Measurements from ENCODE around the gene TCF25. TPM values are rescaled to one million over a fixed set of nuclear protein-coding genes. Genes with fewer than 3 reads are reported as not detected.

The TCF25 gene
- total RNA-seq, 1 experiment from 2014 or later = 155 TPM

- H3K27ac Mint-ChIP-seq = no peak overlapping the region
- no peaks in the 10 kb centered on the region for H3K36me3 Mint-ChIP-seq
- POLR2A ChIA-PET = no interaction called here
- no peak overlapping the region for H3K4me3 Mint-ChIP-seq
- CTCF ChIA-PET = interaction anchor here (1.1 to 2.4 kb wide), 2 partner anchors 42 to 107 kb away, joined by 3 to 22 read pairs; partner anchors contain the start of gene FANCA
- H3K27me3 Mint-ChIP-seq (ENCODE audit: low read depth) = no peaks in the 10 kb centered on the region
- DNase-seq (ENCODE audit: low spot score) (no peak), ATAC-seq (no peak)
- TF ChIP-seq GABPB1 (CRISPR knock-in tag; IDR thresholded peaks at IDR 0.05) = no peak
- TF ChIP-seq ZNF671 (CRISPR knock-in tag; IDR thresholded peaks at IDR 0.05) = no peak
- TF ChIP-seq RORB (CRISPR knock-in tag; IDR thresholded peaks at IDR 0.05) = no peak
- no peak for TF ChIP-seq CDX4 (CRISPR knock-in tag; IDR thresholded peaks at IDR 0.05; ENCODE audit: borderline replicate concordance)
- no peak for TF ChIP-seq NFYB (CRISPR knock-in tag; conservative IDR thresholded peaks at IDR 0.05; ENCODE audit: low read depth)
- no peak for TF ChIP-seq ZNF396 (CRISPR knock-in tag; IDR thresholded peaks at IDR 0.05; ENCODE audit: borderline replicate concordance)
- no peak for TF ChIP-seq SMAD4 (CRISPR knock-in tag; IDR thresholded peaks at IDR 0.05)
- TF ChIP-seq ARID4B (CRISPR knock-in tag; IDR thresholded peaks at IDR 0.05; ENCODE audit: borderline replicate concordance) = no peak
- no peaks in the 10 kb centered on the region for H3K9me3 Mint-ChIP-seq
- no peaks in the 10 kb centered on the region for H3K4me1 Mint-ChIP-seq
Observed at GRCh38 chr16:89858973-89859614, 14.3 kb upstream of the TCF25 start.

DNA sequence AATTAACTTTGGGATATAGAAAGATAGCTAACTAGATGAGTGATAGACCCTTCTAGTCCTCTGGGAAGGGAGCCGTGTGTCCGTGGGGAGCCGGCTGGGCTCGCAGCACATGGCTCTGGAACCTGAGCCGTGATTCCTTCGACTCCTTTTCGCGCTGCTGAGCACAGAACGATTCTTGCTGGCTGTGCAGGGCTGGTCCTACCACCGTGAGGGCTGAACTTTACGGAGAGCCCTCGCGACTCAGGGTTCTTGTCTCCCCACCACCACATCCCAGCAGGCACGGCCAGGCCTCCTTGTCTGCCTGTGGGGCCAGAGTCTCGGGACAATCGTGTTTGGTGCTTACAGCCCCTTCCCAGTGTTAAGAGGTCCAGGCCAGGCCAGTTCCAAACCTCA lies 13.8 kb upstream of the TCF25 start:
- H3K27me3 Mint-ChIP-seq (ENCODE audit: low read depth) = no peaks in the 10 kb centered on the region
- no peak for DNase-seq (ENCODE audit: low spot score)
- CTCF ChIA-PET = interaction anchor here (1.1 to 2.4 kb wide), 10 partner anchors 8 to 218 kb away, joined by 3 to 22 read pairs (median 6); partner anchors contain the start of genes FANCA and TCF25
- no peak overlapping the region for H3K4me3 Mint-ChIP-seq
- peaks cover 3% of the 10 kb centered on the region for H3K36me3 Mint-ChIP-seq
- H3K9me3 Mint-ChIP-seq = no peaks in the 10 kb centered on the region
- no peak for ATAC-seq
- POLR2A ChIA-PET = no interaction called here
- no peak overlapping the region for H3K27ac Mint-ChIP-seq
- no peak for TF ChIP-seq ETV6 (CRISPR knock-in tag; IDR thresholded peaks at IDR 0.05)
- TF ChIP-seq RORB (CRISPR knock-in tag; IDR thresholded peaks at IDR 0.05) = no peak
- TF ChIP-seq, protein P1, sequence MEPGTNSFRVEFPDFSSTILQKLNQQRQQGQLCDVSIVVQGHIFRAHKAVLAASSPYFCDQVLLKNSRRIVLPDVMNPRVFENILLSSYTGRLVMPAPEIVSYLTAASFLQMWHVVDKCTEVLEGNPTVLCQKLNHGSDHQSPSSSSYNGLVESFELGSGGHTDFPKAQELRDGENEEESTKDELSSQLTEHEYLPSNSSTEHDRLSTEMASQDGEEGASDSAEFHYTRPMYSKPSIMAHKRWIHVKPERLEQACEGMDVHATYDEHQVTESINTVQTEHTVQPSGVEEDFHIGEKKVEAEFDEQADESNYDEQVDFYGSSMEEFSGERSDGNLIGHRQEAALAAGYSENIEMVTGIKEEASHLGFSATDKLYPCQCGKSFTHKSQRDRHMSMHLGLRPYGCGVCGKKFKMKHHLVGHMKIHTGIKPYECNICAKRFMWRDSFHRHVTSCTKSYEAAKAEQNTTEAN (CRISPR knock-in tag; IDR thresholded peaks at IDR 0.05) = no peak
- TF ChIP-seq PRRX2 (CRISPR knock-in tag; IDR thresholded peaks at IDR 0.05) = no peak
- TF ChIP-seq, protein P2, sequence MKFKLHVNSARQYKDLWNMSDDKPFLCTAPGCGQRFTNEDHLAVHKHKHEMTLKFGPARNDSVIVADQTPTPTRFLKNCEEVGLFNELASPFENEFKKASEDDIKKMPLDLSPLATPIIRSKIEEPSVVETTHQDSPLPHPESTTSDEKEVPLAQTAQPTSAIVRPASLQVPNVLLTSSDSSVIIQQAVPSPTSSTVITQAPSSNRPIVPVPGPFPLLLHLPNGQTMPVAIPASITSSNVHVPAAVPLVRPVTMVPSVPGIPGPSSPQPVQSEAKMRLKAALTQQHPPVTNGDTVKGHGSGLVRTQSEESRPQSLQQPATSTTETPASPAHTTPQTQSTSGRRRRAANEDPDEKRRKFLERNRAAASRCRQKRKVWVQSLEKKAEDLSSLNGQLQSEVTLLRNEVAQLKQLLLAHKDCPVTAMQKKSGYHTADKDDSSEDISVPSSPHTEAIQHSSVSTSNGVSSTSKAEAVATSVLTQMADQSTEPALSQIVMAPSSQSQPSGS (CRISPR knock-in tag; IDR thresholded peaks at IDR 0.05; ENCODE audit: borderline replicate concordance, low read depth) = no peak
- no peaks in the 10 kb centered on the region for H3K4me1 Mint-ChIP-seq

DNA sequence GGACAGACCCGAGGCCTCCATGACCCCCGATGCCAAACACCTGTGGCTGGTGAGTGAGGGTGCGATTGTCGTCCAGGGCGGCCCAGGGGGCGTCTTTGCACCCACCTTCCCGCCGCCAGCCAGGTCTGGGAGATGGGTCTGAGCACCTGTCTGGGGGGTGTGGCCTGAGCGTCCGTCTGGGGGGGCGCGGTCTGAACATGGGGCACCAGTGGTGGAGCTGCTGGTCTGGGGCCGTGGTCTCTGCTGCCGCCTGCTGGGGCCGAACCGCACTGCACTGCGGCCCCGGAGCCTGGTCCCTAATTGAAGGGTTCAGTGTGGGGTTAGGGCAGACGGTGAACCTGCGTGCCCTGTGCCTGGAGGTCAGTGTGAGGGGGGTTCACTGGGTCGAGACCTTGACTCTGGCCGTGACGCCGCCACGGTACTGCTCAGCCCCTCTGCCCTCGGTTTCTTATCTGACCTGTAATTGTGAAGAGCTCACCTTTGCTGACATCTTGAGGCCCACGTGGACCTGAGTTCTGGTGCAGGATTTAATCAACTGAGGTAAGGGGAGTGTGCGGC lies 12.6 kb upstream of the TCF25 start:
- Mint-ChIP-seq H3K4me1 (no peaks in the 10 kb centered on the region), H3K27ac (no peak overlapping the region), H3K9me3 (no peaks in the 10 kb centered on the region), H3K4me3 (no peak overlapping the region), H3K27me3 (ENCODE audit: low read depth) (no peaks in the 10 kb centered on the region), H3K36me3 (peaks cover 5% of the 10 kb centered on the region)
- ChIA-PET POLR2A (interaction anchor here (0.9 kb wide), 1 partner anchor 161 kb away, joined by 6 read pairs; no protein-coding TSS in a partner anchor), CTCF (interaction anchor here (0.6 to 2.4 kb wide), 22 partner anchors 10 to 219 kb away, joined by 3 to 22 read pairs (median 4); partner anchors contain the start of genes FANCA, SPIRE2 and TCF25)
- DNase-seq (ENCODE audit: low spot score) (peak; percentile 91), ATAC-seq (peak; percentile 98)
- 0 out of 2 replicates have a peak, but pooled peaks have one; percentile 20 for TF ChIP-seq FOXK1 (CRISPR knock-in tag; IDR thresholded peaks at IDR 0.05)
- TF ChIP-seq SP1 (CRISPR knock-in tag; conservative IDR thresholded peaks at IDR 0.05) = peak; percentile 71; the same call in 1 of the 2 replicates
- no peak for TF ChIP-seq STAT6 (CRISPR knock-in tag; conservative IDR thresholded peaks at IDR 0.05; ENCODE audit: low read depth)
- no peak for TF ChIP-seq NFE2L1 (CRISPR knock-in tag; IDR thresholded peaks at IDR 0.05)
- TF ChIP-seq FOXJ3 (CRISPR knock-in tag; IDR thresholded peaks at IDR 0.05; ENCODE audit: borderline replicate concordance) = no peak
- peak; percentile 99 for TF ChIP-seq CTCF (IDR thresholded peaks at IDR 0.05)
- TF ChIP-seq NR1H2 (CRISPR knock-in tag; IDR thresholded peaks at IDR 0.05) = no peak
